Activated CD4-positive, CD25-positive, alpha-beta regulatory T cell treated with anti-CD3 and anti-CD28 coated beads, Interleukin-2, amount 50 U/mL, for 16 hours (primary cell): ENCODE measurements around the gene TLR7.

Source experiments
- DNase-seq: peaks from one replicate; pipeline ENCODE4 v3.0.0-alpha.2; 2020; ENCODE audit warnings: low read depth, low spot score

TLR7 gene

DNA sequence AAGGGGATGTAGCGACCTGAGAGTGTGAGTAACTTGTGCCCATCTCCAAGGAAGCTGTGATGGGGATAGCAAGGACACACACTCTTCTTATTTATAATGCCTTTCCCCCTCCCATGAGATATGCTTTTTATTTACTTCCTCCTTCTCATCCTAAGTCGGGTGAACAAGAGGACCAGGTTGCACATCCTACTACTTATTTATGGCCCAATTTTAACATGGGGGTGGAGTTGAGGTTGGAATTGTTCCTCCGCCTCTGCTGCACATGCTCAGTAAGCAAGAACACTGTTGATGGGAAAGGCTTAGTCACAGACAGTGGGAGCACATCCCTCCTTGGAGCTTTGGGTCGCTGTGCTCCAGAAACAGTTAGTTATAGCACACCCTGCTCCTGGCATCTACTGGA lies 24.3 kb downstream of the TLR7 start:
- DNase-seq = no peak

DNA sequence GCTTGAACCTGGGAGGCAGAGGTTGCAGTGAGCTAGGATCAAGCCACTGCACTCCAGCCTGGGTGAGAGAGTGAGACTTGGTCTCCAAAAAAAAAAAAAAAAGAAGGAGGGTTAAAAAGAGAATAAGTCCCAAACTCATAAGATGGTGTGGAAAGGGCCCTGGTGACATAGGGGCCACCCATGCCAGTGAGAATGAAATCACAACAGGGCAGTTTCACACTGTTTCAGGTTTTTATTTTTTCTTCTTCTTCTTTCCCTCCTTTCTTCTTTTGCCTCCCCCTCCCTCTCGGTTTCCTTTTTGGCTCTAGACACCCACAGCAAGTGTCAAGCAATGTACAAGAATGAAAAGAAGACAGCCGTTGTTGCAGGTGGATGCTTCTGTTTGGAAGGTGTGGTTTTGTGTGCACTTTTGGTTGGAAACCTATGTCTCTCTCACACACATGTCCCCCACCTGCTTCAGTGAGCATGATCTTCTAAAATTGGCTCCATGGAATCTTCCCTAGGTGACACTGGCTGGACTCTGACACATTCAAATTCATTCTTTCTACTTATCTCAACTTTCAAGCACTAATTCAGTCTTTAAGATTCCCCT lies 25.1 kb downstream of the TLR7 start:
- DNase-seq = no peak

DNA sequence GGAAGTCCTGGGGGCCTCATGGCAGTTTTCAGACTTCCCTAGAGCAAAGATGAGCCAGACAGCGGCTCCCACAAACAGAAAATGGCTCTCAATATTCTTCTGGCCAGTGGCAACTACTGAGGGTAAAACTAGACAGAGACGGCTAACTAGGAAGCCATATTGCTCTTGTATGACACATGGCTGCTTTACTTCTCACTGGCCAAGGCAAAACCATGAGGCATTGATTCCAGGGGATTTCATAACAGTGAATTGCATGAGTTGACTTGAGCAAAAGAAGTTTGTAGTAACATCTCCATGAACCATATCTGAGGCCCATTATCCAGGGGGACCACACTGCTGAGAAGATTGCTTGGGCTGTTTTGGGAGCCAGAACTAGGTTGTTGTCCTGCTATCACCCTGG lies 25.8 kb downstream of the TLR7 start:
- no peak for DNase-seq

DNA sequence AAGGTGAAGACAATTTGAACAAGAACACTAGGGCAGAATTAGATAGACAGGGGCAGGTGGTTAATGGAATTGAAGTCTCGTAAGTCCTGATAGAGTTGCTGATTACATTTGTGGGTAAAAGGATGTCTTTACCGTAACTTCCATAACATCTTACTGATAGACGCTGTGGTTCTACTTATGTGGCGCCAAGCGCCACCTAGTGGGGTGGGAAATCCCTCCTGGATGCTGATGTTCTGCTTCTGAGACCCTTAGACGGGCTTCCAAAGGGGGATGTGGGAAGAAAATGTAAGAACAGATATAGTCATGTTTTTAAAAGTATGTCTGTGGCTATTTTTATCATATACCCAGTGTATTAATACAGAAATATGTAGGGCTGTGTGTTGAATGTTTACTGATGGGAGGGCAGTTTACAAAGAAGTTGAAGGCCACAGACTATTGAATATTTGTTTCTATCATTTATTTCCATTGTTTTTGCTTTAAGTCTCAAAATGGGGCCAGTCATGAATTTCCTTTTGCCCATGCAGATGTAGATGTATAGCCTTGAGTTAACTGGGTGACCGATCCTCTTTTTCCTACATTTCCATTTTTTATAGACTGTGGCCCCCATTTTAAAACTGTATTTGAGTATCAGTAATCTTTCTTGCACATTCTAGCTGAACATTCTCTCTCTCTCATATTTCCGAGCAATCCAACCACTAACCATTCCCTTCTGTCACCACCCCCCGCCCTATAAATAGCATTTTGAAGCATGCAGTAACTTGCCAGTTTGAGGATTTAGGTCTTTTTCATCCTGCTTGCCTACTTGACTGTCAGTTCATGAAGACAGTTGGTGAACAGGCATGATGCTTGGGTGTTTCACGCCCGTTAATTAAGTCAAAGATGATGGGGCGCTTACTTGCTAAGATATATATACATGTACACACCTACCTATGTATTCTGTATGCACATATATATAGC lies 27.5 kb downstream of the TLR7 start:
- DNase-seq = no peak

DNA sequence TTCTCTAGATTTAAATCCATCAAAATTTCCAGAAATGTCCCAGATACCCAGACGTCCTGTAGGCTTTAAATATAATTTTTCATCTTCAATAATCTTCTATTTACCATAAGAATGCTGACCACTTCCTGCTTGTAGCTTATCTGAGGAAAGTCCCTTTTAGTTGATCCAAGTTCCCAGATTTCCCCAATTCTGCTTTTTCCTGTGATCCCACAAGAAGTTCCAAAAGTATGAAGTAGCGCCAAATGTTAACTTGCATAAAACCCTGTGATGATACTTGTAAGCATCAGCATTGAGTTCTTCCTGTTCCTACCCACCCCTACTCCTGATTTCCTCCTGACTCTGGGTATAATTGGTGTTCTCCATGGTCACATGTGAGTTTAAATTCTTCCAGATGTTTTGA lies 29.0 kb downstream of the TLR7 start:
- no peak for DNase-seq

DNA sequence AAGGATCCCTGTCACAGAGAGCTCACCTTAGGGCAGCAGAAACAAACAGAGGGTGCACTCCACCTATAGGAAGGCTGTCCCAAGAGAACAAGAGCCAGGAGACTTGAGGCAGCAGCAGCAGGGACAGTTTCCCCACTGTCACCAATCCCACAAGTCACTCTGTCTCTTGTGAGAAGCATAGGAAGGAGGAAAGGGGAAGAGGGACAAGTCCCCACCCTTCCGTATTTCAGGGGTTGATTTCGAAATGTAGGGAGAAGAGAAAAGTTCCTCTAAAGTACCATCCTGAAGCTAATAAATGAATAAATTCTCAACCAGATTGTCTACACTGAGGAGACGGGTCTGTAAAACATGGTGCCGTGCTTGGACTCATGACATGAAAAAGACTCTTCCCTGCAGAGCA lies 30.1 kb downstream of the TLR7 start:
- no peak for DNase-seq

DNA sequence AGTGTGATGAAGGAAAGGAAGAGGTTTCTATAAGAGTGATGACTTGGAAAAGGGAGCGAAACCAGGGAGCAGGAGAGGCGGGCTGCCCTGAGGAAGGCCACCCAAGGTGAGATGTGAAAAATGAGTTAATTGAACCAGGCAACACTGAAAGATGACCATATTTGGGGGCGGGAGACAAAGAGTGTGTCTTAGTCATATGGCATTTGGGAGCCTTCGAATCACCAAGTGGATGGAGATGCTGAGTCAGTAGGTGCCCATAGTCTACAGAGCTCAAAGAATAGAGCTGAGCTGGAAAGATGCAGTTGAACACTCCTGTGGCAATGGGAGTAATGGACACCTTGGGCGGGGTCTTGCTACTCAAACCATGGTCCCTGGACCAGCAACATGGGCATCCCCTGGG lies 31.2 kb downstream of the TLR7 start:
- DNase-seq = no peak

DNA sequence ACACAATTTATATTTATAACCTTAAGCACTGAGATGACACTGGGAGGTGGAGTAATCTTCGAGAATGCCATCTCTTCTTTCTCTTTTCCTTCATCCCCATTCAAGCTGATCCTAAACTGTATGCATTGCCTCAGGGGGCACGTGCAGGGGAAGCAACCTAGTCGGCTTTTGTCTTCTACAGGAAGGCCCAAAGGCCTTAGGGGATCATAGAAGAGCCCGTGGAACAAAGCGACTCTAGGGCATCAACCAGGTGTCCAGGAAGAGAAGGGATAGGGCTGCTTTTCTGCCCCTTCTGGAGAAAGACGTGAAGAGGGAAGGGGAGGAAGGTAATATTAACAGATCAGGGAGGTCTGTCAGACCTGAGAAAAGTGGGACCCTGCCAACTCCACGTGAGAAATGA lies 32.6 kb downstream of the TLR7 start:
- no peak for DNase-seq

DNA sequence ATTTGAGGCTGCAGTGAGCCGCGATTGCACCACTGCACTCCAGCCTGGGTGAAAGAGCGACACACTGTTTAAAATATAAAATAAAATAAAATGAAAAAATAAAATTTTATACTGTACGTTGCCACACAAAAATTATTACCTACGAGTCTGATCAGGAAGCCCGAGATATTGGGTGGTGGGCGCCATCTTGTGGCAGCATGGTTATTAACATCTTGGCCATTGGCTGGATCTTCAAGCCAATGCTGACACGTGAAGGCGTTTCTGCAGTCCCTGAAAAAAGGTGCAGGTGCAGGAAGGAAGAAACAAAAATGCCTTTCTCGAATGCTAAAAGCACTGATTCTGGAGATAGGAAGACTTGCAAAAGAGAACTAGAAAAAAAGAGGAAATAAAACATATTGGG lies 34.6 kb downstream of the TLR7 start:
- DNase-seq = peak; percentile 20

DNA sequence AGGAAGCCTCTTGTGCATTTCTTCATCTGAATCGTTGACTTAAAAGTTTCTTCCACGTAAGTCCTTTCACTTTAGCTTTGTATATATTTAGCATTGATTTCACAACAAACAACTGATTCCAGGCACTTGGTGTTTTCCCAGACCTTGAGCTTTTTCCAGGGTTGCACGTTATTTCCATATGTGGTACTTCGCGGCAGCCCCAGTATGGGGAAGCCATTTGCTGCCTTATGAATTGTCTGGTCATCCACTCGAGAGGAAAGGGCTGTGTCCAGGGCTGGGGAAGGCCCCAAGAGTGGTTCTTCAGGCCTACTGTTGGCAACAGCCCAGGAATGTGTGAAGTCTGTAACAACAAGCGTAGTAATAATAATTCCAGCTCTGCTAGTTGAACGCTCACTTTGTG lies 36.8 kb downstream of the TLR7 start:
- no peak for DNase-seq

DNA sequence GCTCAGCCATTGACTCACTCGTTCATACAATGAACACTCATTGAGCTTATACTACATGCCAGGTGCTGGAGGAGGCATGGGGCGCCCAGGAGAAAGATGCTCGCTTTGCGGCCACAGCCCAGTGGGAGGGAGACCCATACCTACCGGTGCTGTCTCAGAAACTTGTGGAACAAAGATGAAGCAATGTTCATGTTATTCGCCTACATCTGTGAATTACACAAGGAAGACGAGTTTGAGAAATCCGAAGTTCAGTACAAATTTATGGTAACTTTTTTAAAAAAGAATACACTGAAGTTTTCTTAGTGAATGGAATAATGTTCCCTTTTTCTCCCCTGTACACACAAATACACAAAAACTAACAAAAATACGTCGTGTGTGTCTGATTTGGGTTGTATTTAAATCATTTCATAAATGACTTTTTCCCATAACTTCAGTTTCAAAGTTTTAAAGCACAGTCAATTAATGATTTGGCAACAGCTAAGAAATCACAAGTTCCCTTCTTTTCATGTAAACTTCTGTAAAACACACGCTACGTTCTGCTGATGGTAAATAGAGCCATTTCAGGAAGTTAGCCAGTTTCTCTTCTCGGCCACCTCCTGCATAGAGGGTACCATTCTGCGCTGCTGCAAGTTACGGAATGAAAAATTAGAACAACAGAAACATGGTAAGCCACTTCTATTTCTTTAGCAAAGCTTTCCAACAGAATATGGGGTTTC lies 39.3 kb downstream of the TLR7 start, which contains the start of gene TLR8:
TSS of gene TLR8 (plus strand) at position 575 of the 716 bp plus-strand sequence. CDS start at position 662, 87 bp downstream.
- DNase-seq = no peak

DNA sequence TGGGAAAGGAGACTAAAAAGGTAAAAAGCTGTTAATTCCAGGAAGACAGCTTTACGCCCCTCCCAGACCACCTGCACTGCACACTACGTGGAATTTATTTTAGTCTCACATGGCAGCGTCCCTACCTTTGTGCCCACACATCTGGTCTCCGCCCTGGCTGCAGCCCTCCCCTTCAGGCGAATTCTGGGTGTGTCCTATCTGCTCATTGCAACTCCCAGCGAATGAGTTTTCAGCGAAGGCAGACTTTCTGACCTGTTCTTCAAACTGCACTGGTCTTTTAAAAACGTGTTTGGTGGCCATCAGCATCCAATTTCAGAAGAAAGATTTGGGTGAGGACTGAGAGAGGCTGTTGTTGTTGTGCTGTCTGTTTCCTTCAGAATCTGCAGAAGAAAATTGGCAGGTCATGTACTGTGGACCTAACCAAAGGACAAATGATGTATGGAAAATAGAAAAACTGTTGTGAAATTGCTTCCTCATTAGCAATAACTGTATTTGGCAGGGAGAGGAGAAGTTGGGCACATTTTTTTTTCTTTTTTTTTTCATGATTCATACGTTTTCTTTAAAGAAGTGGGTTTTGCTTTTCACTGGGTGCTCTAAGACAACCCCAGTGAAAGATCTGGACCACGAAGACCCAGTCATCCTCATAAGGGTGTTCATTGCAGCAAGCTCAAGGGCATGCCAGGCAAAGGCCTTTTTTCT lies 43.7 kb downstream of the TLR7 start:
- DNase-seq = no peak

DNA sequence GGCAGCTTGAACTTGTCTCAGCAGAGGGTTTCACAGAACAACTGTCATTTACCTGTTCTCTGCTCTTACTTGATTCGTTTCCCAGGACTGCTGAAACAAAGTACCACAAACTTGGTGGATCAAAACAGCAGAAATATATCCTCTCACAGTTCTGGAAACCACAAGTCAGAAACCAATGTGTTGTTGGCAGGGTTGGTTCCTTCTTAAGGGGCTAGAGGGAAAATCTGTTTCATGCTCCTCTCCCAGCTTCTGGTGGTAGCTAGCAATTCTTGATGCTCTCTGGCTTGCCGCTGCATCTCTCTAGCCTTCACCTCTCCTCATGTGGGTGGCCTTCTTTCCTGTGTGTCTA lies 44.2 kb downstream of the TLR7 start:
- DNase-seq = no peak

DNA sequence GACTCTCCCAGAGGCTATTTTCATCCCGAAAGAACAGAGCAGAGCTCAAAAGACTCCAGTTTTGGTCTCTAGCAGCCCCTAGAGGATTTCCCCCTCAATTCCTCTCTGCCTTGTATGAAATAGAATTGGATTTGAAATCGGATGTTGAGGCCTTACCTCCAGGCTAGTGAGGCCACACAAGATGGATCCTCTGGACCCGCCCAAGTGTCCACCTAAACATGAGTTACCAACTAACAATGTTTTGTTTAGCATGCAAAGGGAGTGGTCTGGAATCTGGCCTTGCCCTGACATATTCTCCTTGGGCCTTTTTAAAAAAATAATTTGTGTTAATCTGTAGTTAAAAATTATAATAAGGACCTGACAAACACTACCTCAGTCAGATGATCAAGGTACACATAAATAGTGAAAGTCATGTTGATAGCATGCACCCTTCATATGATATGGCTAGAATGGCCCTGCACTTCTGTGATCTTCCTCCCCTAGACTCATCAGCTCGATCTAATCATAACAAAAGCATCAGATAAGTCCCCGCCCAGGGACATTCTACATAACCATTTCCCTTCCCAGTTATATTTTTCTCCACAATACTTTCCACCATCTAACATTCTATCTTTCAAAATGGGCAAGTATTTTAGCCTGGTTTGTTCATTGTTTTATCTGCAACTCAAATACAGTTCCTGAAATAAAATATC lies 46.1 kb downstream of the TLR7 start:
- DNase-seq = no peak

DNA sequence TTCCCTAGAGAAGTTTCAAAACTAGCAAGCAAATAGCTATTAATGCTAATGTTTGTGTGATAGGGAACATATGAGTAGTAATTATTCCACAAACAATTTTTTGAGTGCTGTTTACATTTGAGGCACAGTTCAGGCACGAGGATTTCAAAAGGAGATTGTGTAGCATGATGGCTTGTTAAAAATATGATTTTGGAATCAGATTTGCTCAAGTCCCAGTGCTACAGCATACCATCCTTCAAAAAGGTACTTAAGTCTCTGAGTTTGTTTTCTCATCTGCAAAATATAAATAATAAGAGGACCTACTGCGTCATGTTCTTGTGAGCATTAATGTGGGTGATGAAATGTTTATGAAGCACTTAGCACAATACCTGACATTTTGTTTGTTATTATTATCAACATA lies 50.9 kb downstream of the TLR7 start:
- DNase-seq = no peak

DNA sequence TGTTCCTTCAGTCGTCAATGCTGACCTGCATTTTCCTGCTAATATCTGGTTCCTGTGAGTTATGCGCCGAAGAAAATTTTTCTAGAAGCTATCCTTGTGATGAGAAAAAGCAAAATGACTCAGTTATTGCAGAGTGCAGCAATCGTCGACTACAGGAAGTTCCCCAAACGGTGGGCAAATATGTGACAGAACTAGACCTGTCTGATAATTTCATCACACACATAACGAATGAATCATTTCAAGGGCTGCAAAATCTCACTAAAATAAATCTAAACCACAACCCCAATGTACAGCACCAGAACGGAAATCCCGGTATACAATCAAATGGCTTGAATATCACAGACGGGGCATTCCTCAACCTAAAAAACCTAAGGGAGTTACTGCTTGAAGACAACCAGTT lies 52.2 kb downstream of the TLR7 start:
- DNase-seq = no peak

DNA sequence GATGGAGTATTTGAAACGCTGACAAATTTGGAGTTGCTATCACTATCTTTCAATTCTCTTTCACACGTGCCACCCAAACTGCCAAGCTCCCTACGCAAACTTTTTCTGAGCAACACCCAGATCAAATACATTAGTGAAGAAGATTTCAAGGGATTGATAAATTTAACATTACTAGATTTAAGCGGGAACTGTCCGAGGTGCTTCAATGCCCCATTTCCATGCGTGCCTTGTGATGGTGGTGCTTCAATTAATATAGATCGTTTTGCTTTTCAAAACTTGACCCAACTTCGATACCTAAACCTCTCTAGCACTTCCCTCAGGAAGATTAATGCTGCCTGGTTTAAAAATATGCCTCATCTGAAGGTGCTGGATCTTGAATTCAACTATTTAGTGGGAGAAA lies 52.7 kb downstream of the TLR7 start:
- DNase-seq = no peak

DNA sequence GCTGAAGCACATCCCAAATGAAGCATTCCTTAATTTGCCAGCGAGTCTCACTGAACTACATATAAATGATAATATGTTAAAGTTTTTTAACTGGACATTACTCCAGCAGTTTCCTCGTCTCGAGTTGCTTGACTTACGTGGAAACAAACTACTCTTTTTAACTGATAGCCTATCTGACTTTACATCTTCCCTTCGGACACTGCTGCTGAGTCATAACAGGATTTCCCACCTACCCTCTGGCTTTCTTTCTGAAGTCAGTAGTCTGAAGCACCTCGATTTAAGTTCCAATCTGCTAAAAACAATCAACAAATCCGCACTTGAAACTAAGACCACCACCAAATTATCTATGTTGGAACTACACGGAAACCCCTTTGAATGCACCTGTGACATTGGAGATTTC lies 54.1 kb downstream of the TLR7 start:
- no peak for DNase-seq

DNA sequence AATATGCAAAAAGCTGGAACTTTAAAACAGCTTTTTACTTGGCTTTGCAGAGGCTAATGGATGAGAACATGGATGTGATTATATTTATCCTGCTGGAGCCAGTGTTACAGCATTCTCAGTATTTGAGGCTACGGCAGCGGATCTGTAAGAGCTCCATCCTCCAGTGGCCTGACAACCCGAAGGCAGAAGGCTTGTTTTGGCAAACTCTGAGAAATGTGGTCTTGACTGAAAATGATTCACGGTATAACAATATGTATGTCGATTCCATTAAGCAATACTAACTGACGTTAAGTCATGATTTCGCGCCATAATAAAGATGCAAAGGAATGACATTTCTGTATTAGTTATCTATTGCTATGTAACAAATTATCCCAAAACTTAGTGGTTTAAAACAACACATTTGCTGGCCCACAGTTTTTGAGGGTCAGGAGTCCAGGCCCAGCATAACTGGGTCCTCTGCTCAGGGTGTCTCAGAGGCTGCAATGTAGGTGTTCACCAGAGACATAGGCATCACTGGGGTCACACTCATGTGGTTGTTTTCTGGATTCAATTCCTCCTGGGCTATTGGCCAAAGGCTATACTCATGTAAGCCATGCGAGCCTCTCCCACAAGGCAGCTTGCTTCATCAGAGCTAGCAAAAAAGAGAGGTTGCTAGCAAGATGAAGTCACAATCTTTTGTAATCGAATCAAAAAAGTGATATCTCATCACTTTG lies 55.2 kb downstream of the TLR7 start:
- no peak for DNase-seq

DNA sequence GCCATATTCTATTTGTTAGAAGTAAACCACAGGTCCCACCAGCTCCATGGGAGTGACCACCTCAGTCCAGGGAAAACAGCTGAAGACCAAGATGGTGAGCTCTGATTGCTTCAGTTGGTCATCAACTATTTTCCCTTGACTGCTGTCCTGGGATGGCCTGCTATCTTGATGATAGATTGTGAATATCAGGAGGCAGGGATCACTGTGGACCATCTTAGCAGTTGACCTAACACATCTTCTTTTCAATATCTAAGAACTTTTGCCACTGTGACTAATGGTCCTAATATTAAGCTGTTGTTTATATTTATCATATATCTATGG lies 55.7 kb downstream of the TLR7 start:
- no peak for DNase-seq

DNA sequence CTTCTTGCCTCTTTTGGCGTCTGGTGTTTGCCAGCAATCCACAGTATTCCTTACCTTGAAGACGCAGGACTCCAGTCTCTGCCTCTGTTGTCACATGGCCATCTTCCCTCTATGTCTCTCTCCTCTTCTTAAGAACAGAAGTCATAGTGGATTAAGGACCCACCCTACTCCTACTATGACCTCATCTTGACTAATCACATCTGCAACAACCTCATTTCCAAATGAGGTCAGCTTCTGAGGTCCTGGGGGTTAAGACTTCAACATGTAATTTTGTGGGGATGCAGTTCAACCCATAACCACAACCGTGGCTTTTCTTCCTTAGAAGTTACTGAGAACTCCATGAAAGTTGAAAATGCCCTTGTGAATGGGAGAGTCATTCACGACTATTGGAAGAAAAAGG lies 62.8 kb downstream of the TLR7 start:
- DNase-seq = no peak
